ENCODE results near the gene DERL2. TPM values are rescaled to one million over a fixed set of nuclear protein-coding genes. Genes with fewer than 3 reads are reported as not detected.

Gene DERL2
- total and polyA plus RNA-seq, 9 of the 15 experiments (the other 6 are each of a cell fraction or from before 2014, with no cell fraction given) = 11.5 to 105 (median 30.7) TPM

- Histone ChIP-seq H2AFZ (ENCODE audit: low read depth, low read length) (no peak overlapping the region), H3K9ac (ENCODE audit: insufficient read depth in 1 of 2, low read depth in 2 of 2, low read length in 2 of 2) (no peak overlapping the region), H3K36me3 (ENCODE audit: control insufficient read depth, insufficient read depth, low read length) (peaks cover 52% of the 10 kb centered on the region), H3K27me3 (ENCODE audit: control insufficient read depth in 2 of 2, insufficient read depth in 2 of 2, low read length in 2 of 2) (no peaks in the 10 kb centered on the region), H3K79me2 (ENCODE audit: control insufficient read depth, insufficient read depth, low read length) (no peaks in the 10 kb centered on the region), H3K4me1 (replicated peaks in 1 of 2; ENCODE audit: control insufficient read depth in 2 of 2, insufficient read depth in 2 of 2, low read length in 2 of 2) (peaks cover 7% of the 10 kb centered on the region in 2 experiments; a peak in 3 of 5 replicates), H3K27ac (ENCODE audit: extremely low read depth, low read depth, low read length) (no peak overlapping the region), H3K9me3 (replicated peaks; ENCODE audit: control insufficient read depth, insufficient read depth, low read depth, low read length) (no peaks in the 10 kb centered on the region), H3K4me3 (no peak overlapping the region), H3K9me1 (ENCODE audit: control insufficient read depth, insufficient read depth, low read length) (peaks cover 4% of the 10 kb centered on the region), H3K4me2 (ENCODE audit: insufficient read depth, low read length) (no peak overlapping the region), H4K20me1 (replicated peaks; ENCODE audit: control insufficient read depth, insufficient read depth, low read length) (no peaks in the 10 kb centered on the region)
- 100% methylated on average over 5 of the region's 10 CpGs for WGBS (ENCODE audit: insufficient coverage, low coverage, missing lambda C conversion rate)
- intact Hi-C loops (cut with micrococcal nuclease) = no loop called here
- TF ChIP-seq NFIC (IDR thresholded peaks at IDR 0.05) (peak; percentile 68), E4F1 (CRISPR knock-in tag; IDR thresholded peaks at IDR 0.05; ENCODE audit: borderline replicate concordance) (no peak)
- ChIA-PET POLR2A (interaction anchor here (0.6 kb wide), 1 partner anchor 117 kb away, joined by 3 read pairs; no protein-coding TSS in a partner anchor), CTCF (ENCODE audit: low intra/inter-chr PET ratio) (no interaction called here)
- ATAC-seq = no peak
- in situ Hi-C loops (cut with MboI) = no loop called here
- no peak for DNase-seq (ENCODE audit: extremely low read depth in 1 of 4, low spot score in 3 of 4)
- no TSS peak for BruUV-seq (replicated peaks)
- no peak for FAIRE-seq
These were observed 29.0 kb upstream of the DERL2 start for GRCh38 chr17:5514976-5515375.

- Histone ChIP-seq H4K20me1 (replicated peaks; ENCODE audit: control insufficient read depth, insufficient read depth, low read length) (no peaks in the 10 kb centered on the region), H3K36me3 (ENCODE audit: control insufficient read depth, insufficient read depth, low read length) (peaks cover 52% of the 10 kb centered on the region), H3K4me2 (ENCODE audit: insufficient read depth, low read length) (no peak overlapping the region), H3K9ac (ENCODE audit: insufficient read depth in 1 of 2, low read depth in 2 of 2, low read length in 2 of 2) (no peak overlapping the region), H2AFZ (ENCODE audit: low read depth, low read length) (no peak overlapping the region), H3K9me3 (replicated peaks; ENCODE audit: control insufficient read depth, insufficient read depth, low read depth, low read length) (no peaks in the 10 kb centered on the region), H3K27me3 (ENCODE audit: control insufficient read depth in 2 of 2, insufficient read depth in 2 of 2, low read length in 2 of 2) (no peaks in the 10 kb centered on the region), H3K4me3 (no peak overlapping the region), H3K79me2 (ENCODE audit: control insufficient read depth, insufficient read depth, low read length) (no peaks in the 10 kb centered on the region), H3K9me1 (ENCODE audit: control insufficient read depth, insufficient read depth, low read length) (peaks cover 4% of the 10 kb centered on the region), H3K27ac (ENCODE audit: extremely low read depth, low read depth, low read length) (no peak overlapping the region), H3K4me1 (replicated peaks in 1 of 2; ENCODE audit: control insufficient read depth in 2 of 2, insufficient read depth in 2 of 2, low read length in 2 of 2) (peaks cover 7% of the 10 kb centered on the region in 2 experiments; a peak in 3 of 5 replicates)
- 71% methylated on average over 7 of the region's 7 CpGs for WGBS (ENCODE audit: insufficient coverage, low coverage, missing lambda C conversion rate)
- TF ChIP-seq HDAC6 (IDR thresholded peaks at IDR 0.05; ENCODE audit: low read depth, low read length) = no peak
- no peak for TF ChIP-seq ELF2 (CRISPR knock-in tag; IDR thresholded peaks at IDR 0.05)
- no peak for TF ChIP-seq MTA2 (IDR thresholded peaks at IDR 0.05; ENCODE audit: low read depth)
- no peak for TF ChIP-seq ARNT (IDR thresholded peaks at IDR 0.05)
- no peak for TF ChIP-seq E2F4 (CRISPR knock-in tag; IDR thresholded peaks at IDR 0.05; ENCODE audit: low read depth)
- no peak for TF ChIP-seq ZNF668 (CRISPR knock-in tag; IDR thresholded peaks at IDR 0.05)
- TF ChIP-seq RFX7 (CRISPR knock-in tag; IDR thresholded peaks at IDR 0.05) = no peak
- TF ChIP-seq TAF9B (IDR thresholded peaks at IDR 0.05; ENCODE audit: partially characterized antibody) = no peak
- ATAC-seq (no peak), FAIRE-seq (no peak), DNase-seq (ENCODE audit: extremely low read depth in 1 of 4, low spot score in 3 of 4) (no peak)
- ChIA-PET CTCF (ENCODE audit: low intra/inter-chr PET ratio) (no interaction called here), POLR2A (interaction anchor here (1.0 kb wide), 1 partner anchor 181 kb away, joined by 4 read pairs; no protein-coding TSS in a partner anchor)
- intact Hi-C loops (cut with micrococcal nuclease) (no loop called here), in situ Hi-C loops (cut with MboI) (no loop called here)
- BruUV-seq (replicated peaks) = no TSS peak
These were observed 27.6 kb upstream of the DERL2 start for GRCh38 chr17:5513628-5514027.
